Esophagus squamous epithelium (tissue), 5 donors: ENCODE measurements around the gene TMCO4. TPM values are rescaled to one million over a fixed set of nuclear protein-coding genes. Genes with fewer than 3 reads are reported as not detected.

Experiments used
- DNase-seq: peaks from one replicate; lab custom pipeline; 2025; lab: John Stamatoyannopoulos, UW
- H3K27ac ChIP-seq, 4 donors: fragments of 200-600 bp; sonication (generic); one replicate each; pipeline ENCODE4 v1.5.1; 2016 to 2019; ENCODE audit warnings: mild to moderate bottlenecking in 1 of 4
- H3K27me3 ChIP-seq, 4 donors: fragments of 200-600 bp; sonication (generic); 1 replicate in 3 of 4; 2 replicates in 1 of 4; pipeline versions ENCODE4 v1.5.1 to v1.6.0; 2017 to 2021; ENCODE audit warnings: antibody characterized with exemption in 1 of 4
- H3K36me3 ChIP-seq, 3 donors: fragments of 200-600 bp; sonication (generic); one replicate each; pipeline ENCODE4 v1.5.1; 2016 to 2019
- H3K4me1 ChIP-seq, 3 donors: fragments of 200-600 bp; sonication (generic); one replicate each; pipeline ENCODE4 v1.5.1; 2017 to 2019
- H3K4me3 ChIP-seq, 4 donors: fragments of 200-600 bp; sonication (generic); 1 replicate in 3 of 4; 2 replicates in 1 of 4; pipeline ENCODE4 v1.5.1; 2016 to 2019; ENCODE audit warnings: mild to moderate bottlenecking in 2 of 4, moderate library complexity in 1 of 4
- H3K9me3 ChIP-seq, 3 donors: fragments of 200-600 bp; sonication (generic); one replicate each; pipeline ENCODE4 v1.5.1; 2016 to 2019
- POLR2A ChIP-seq, 4 donors: fragments of 450-650 bp; IDR thresholded peaks; one replicate each; pipeline ENCODE4 v1.6.1; 2017; ENCODE audit warnings: antibody characterized with exemption in 4 of 4, mild to moderate bottlenecking in 4 of 4, moderate library complexity in 3 of 4
- WGBS, 2 donors: methylation state at CpG; one replicate each; pipeline ENCODE4 v1.1.5; 2018; 5-methylcytosine and 5-hydroxymethylcytosine counted together
- intact Hi-C: fragments of 100-400 bp; cut with DNase I; formaldehyde crosslinking; loops from one replicate; pipeline ENCODE4 v1.15.0; 2022
- total RNA-seq, 4 donors: library from RNA; depleted of rRNA; stranded (reverse); fragments of >200 nt; gene quantifications; one replicate each; pipeline ENCODE4 v1.1.0, GENCODE V29; 2016
- TF ChIP-seq, protein P1 (sequence below), 6 experiments: fragments of 450-650 bp in 4 of 6; fragments of 200-600 bp in 2 of 6; sonication (generic) in 2 of 6; IDR thresholded peaks; one replicate each; pipeline ENCODE4 v1.5.1; 2016 to 2019; ENCODE audit warnings: antibody characterized with exemption in 6 of 6, mild to moderate bottlenecking in 4 of 6, moderate library complexity in 4 of 6
- donor health status: DM: yes; HTN: yes; CAD: no.

TMCO4 gene
- total RNA-seq, 4 donors from 2014 or later, result 13.0 to 28.8 (median 21.2) TPM

GRCh38 chr1:19646377-19647319 lies 153.1 kb downstream of the TMCO4 start:
- H3K27me3 ChIP-seq, result no peaks in the 10 kb centered on the region
- peak overlapping the region; percentile 95 to 99 (median 98) for H3K27ac ChIP-seq
- H3K9me3 ChIP-seq, result no peaks in the 10 kb centered on the region
- H3K36me3 ChIP-seq, result peaks cover 0 to 2% (median 0%) of the 10 kb centered on the region in 3 donors
- WGBS, 2 donors, result 21 to 69% methylated on average over 2 to 5 of the region's 9 CpGs
- TF ChIP-seq, protein P1, sequence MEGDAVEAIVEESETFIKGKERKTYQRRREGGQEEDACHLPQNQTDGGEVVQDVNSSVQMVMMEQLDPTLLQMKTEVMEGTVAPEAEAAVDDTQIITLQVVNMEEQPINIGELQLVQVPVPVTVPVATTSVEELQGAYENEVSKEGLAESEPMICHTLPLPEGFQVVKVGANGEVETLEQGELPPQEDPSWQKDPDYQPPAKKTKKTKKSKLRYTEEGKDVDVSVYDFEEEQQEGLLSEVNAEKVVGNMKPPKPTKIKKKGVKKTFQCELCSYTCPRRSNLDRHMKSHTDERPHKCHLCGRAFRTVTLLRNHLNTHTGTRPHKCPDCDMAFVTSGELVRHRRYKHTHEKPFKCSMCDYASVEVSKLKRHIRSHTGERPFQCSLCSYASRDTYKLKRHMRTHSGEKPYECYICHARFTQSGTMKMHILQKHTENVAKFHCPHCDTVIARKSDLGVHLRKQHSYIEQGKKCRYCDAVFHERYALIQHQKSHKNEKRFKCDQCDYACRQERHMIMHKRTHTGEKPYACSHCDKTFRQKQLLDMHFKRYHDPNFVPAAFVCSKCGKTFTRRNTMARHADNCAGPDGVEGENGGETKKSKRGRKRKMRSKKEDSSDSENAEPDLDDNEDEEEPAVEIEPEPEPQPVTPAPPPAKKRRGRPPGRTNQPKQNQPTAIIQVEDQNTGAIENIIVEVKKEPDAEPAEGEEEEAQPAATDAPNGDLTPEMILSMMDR (IDR thresholded peaks at IDR 0.05), result no peak
- TF ChIP-seq POLR2A (IDR thresholded peaks at IDR 0.05), result peak in 2 of 4 donors; percentile 13 to 45
- H3K4me1 ChIP-seq, result peaks cover 58 to 90% (median 65%) of the 10 kb centered on the region in 3 donors
- peak overlapping the region; percentile 70 to 91 (median 85) for H3K4me3 ChIP-seq
- DNase-seq, result no peak
- intact Hi-C loops, result no loop called here

DNA sequence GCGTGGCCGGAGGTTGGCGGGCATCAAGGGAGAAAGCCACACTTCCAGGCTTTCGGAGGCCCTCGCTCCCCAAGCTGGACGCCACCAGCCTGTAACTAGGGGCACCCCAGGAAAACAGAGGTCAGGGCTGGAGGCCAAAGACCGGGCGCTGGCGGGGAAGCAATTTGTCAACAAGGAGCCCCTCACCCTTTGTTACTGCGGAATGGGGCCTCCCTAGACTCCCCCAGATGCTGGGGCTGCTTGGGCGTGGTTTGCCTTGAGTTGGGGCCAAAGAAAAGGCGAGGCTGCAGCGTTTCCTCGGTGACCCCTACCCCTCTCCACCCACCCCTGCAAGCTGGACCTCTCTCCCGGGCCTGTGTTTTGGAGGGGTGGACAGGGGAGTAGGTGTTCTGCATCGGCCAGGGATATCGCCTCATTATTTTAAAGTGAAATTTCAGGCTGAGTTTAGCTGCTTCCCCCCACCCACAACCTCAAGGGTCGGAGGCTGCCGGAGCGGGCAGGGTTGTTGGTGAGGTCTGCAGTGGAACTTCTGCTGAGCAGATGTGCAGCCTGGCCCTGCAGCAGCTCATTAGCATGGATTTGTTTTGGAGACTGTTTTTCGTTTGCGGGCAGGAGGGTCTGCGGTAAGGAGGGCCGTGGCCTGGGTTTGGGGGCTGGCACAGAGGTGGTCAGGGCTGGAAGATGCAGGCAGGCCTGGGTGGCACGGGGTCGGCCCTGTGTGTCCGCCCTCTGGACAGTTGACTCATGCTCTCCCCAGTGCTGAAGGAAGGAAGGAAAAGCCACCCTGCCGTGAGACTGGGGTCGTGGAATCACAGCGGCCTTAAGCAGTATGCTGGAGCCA lies 154.1 kb downstream of the TMCO4 start:
- no peaks in the 10 kb centered on the region for H3K36me3 ChIP-seq
- H3K27ac ChIP-seq, result peak overlapping the region; percentile 95 to 99 (median 98)
- no peaks in the 10 kb centered on the region for H3K9me3 ChIP-seq
- peak overlapping the region; percentile 70 to 91 (median 85) for H3K4me3 ChIP-seq
- WGBS, 2 donors, result 5 to 14% methylated on average over 13 to 14 of the region's 30 CpGs
- intact Hi-C loops, result no loop called here
- TF ChIP-seq, protein P1 (IDR thresholded peaks at IDR 0.05), result no peak
- TF ChIP-seq POLR2A (IDR thresholded peaks at IDR 0.05), result no peak
- H3K4me1 ChIP-seq, result peaks cover 56 to 90% (median 63%) of the 10 kb centered on the region in 3 donors
- no peak for DNase-seq
- no peaks in the 10 kb centered on the region for H3K27me3 ChIP-seq

DNA sequence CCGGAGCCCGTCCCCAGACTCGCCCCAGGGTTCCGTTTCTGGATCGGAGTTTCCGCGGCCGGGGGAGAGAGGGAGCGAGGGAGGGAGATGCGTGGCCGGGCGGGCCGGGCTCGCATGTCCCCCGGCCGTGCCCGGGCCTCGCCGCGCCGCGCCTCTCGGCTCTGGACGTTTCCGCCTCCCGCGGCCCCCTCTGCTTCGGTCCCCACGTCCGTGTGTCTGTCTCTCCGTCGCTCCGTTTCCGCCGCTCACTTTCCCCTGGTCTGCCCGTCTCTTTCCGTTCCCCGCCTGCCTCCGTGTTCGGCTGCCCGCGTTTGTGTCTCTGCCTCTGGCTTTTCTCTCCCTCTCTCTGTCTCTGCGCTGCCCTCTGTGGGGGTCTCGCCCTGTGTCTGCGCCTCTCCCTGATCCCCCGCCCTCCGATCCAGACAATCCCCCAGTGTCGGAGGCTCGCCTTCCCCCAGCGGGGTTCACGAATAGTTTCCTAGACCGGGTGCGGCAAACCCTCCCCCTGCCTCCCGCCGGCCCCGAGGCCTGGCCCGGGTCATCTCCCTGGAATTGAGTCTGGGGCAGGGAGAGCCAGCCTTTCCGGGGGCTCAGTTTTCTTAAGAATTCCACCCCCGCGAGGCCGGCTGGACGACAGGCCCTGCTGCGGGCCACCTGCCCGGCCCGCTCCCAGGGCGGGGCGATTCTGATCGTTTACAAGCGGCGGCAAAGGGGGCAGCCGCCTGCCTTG lies 154.9 kb downstream of the TMCO4 start:
- no peaks in the 10 kb centered on the region for H3K27me3 ChIP-seq
- H3K4me3 ChIP-seq, result peak overlapping the region; percentile 70 to 91 (median 85)
- H3K9me3 ChIP-seq, result no peaks in the 10 kb centered on the region
- H3K27ac ChIP-seq, result peak overlapping the region; percentile 95 to 99 (median 98)
- DNase-seq, result no peak
- H3K4me1 ChIP-seq, result peaks cover 56 to 90% (median 63%) of the 10 kb centered on the region in 3 donors
- intact Hi-C loops, result no loop called here
- TF ChIP-seq POLR2A (IDR thresholded peaks at IDR 0.05), result no peak
- TF ChIP-seq, protein P1 (IDR thresholded peaks at IDR 0.05), result no peak
- H3K36me3 ChIP-seq, result no peaks in the 10 kb centered on the region
- WGBS, 2 donors, result 1 to 4% methylated on average over 15 to 35 of the region's 71 CpGs

- no CpG with 5 or more reads among the region's 51 CpGs for WGBS, 2 donors
- intact Hi-C loops, result no loop called here
These were observed 155.4 kb downstream of the TMCO4 start for GRCh38 chr1:19644395-19644680.

More at GRCh38 chr1:19644395-19644680, 155.4 kb downstream of the TMCO4 start:
- Histone ChIP-seq H3K4me1 (peaks cover 53 to 90% (median 63%) of the 10 kb centered on the region in 3 donors), H3K36me3 (no peaks in the 10 kb centered on the region), H3K4me3 (peak overlapping the region; percentile 70 to 91 (median 85)), H3K27ac (peak overlapping the region; percentile 95 to 99 (median 98)), H3K9me3 (no peaks in the 10 kb centered on the region), H3K27me3 (no peaks in the 10 kb centered on the region)
- no peak for DNase-seq
- TF ChIP-seq, protein P1 (IDR thresholded peaks at IDR 0.05), result no peak
- TF ChIP-seq POLR2A (IDR thresholded peaks at IDR 0.05), result no peak
